A549 (cell line): ENCODE results near the gene CPTP. TPM values are rescaled to one million over a fixed set of nuclear protein-coding genes. Genes with fewer than 3 reads are reported as not detected.
A peak's percentile ranks its signal among the peaks of the same experiment; 100 is the strongest.

Source experiments
- ATAC-seq, 2 experiments: fragments of 200-7000 bp in 1 of 2; fragments of >200 bp in 1 of 2; cut with Nextera tagmentation in 1 of 2; cut with Tn5 transposase in 1 of 2; 3 replicates each; pipeline versions ENCODE4 v1.8.0 to v1.9.1; 2018 to 2020; ENCODE audit warnings: mild to moderate bottlenecking in 1 of 2, moderate library complexity in 1 of 2
- CTCF ChIA-PET: fragments of 300-600 bp; sonication (Branson Sonifier 250); formaldehyde crosslinking; extraction: SDS; loops from one replicate; lab custom pipeline; 2021; ENCODE audit warnings: antibody characterized with exemption, inconsistent platforms; lab: Yijun Ruan, JAX
- POLR2A ChIA-PET: fragments of 350-600 bp; formaldehyde crosslinking; extraction: SDS; loops from one replicate; lab custom pipeline; 2021; ENCODE audit warnings: antibody characterized with exemption, inconsistent platforms; lab: Yijun Ruan, JAX
- DNase-seq, 2 experiments: peaks; one replicate each; pipeline versions ENCODE4 v3.0.0 to v3.0.0-alpha.2; 2011 to 2016; ENCODE audit warnings: low read depth in 1 of 2, low spot score in 1 of 2
- FAIRE-seq: peaks from 2 replicates; lab custom pipeline; 2011; peaks lifted over from hg19 to GRCh38; lab: Jason Lieb, UNC
- H3K27ac ChIP-seq, 2 experiments: fragments of >200 bp; sonication (Bioruptor Twin); formaldehyde crosslinking; 3 replicates each; pipeline ENCODE4 v1.5.1; 2016 to 2017
- H3K4me1 ChIP-seq: fragments of >200 bp; sonication (Bioruptor Twin); formaldehyde crosslinking; 3 replicates; pipeline ENCODE4 v1.6.1; 2016
- H3K4me2 ChIP-seq: fragments of >200 bp; sonication (Bioruptor Twin); formaldehyde crosslinking; 3 replicates; pipeline ENCODE4 v1.6.1; 2016
- H3K4me3 ChIP-seq: fragments of >200 bp; sonication (Bioruptor Twin); formaldehyde crosslinking; 3 replicates; pipeline ENCODE4 v1.5.1; 2016
- H3K9me3 ChIP-seq: fragments of >200 bp; sonication (Bioruptor Twin); formaldehyde crosslinking; 3 replicates; pipeline ENCODE4 v1.6.1; 2016
- CBX8 ChIP-seq: fragments of 200-600 bp; sonication (generic); IDR thresholded peaks from 2 replicates; pipeline ENCODE4 v1.6.1; 2016
- CHD2 ChIP-seq: fragments of 150-350 bp; IDR thresholded peaks from 2 replicates; pipeline ENCODE4 v1.6.1; 2014; ENCODE audit warnings: low read length; ENCODE audit not compliant: partially characterized antibody
- CHD4 ChIP-seq: fragments of 200-600 bp; sonication (generic); IDR thresholded peaks from 2 replicates; pipeline ENCODE4 v1.6.1; 2016; ENCODE audit warnings: antibody characterized with exemption, mild to moderate bottlenecking, borderline replicate concordance
- EHMT2 ChIP-seq: fragments of 200-600 bp; sonication (generic); IDR thresholded peaks from 2 replicates; pipeline ENCODE4 v1.6.1; 2016; ENCODE audit warnings: antibody characterized with exemption, low read depth, mild to moderate bottlenecking, moderate library complexity
- FOSB ChIP-seq: fragments of 250-450 bp; sonication (Bioruptor Pico); IDR thresholded peaks from 2 replicates; pipeline ENCODE4 v1.5.0; 2020; ENCODE audit warnings: mild to moderate bottlenecking, moderate library complexity
- FOSL2 ChIP-seq, 2 experiments: fragments of 450-650 bp in 1 of 2; fragments of >200 bp in 1 of 2; sonication (Bioruptor Twin) in 1 of 2; formaldehyde crosslinking; IDR thresholded peaks; 2 replicates each; pipeline versions ENCODE4 v1.5.0 to v1.6.1; 2016 to 2020; ENCODE audit warnings: mild to moderate bottlenecking in 1 of 2, moderate library complexity in 1 of 2
- HOXB13 ChIP-seq: fragments of 250-450 bp; sonication (Bioruptor Pico); IDR thresholded peaks from 2 replicates; pipeline ENCODE4 v1.5.0; 2020; ENCODE audit warnings: low read depth, mild to moderate bottlenecking, moderate library complexity
- JUN ChIP-seq, 2 experiments: fragments of >200 bp; sonication (Bioruptor Twin); formaldehyde crosslinking; IDR thresholded peaks; 2 replicates in 1 of 2; 3 replicates in 1 of 2; pipeline ENCODE4 v1.6.1; 2016 to 2017
- JUNB ChIP-seq: fragments of >200 bp; sonication (Bioruptor Twin); formaldehyde crosslinking; IDR thresholded peaks from 2 replicates; pipeline ENCODE4 v1.6.1; 2016
- KDM5A ChIP-seq: fragments of 200-600 bp; sonication (generic); IDR thresholded peaks from 2 replicates; pipeline ENCODE4 v1.6.1; 2016; ENCODE audit warnings: antibody characterized with exemption, mild to moderate bottlenecking
- MAFK ChIP-seq: fragments of 450-650 bp; IDR thresholded peaks from 2 replicates; pipeline ENCODE4 v1.6.1; 2014; ENCODE audit not compliant: partially characterized antibody
- MAZ ChIP-seq: fragments of 150-350 bp; IDR thresholded peaks from 2 replicates; pipeline ENCODE4 v1.6.1; 2014; ENCODE audit warnings: antibody characterized with exemption, low read depth, low read length, borderline replicate concordance
- NFE2L2 ChIP-seq: fragments of 150-350 bp; conservative IDR thresholded peaks from 2 replicates; pipeline ENCODE4 v1.6.1; 2014; ENCODE audit warnings: low read length
- NPAS2 ChIP-seq: fragments of 250-450 bp; sonication (Bioruptor Pico); IDR thresholded peaks from 2 replicates; pipeline ENCODE4 v1.8.0; 2022; ENCODE audit warnings: mild to moderate bottlenecking, moderate library complexity, borderline replicate concordance
- PHF8 ChIP-seq: fragments of 200-600 bp; sonication (generic); IDR thresholded peaks from 2 replicates; pipeline ENCODE4 v1.6.1; 2016; ENCODE audit warnings: low read depth, mild to moderate bottlenecking, antibody characterized with exemption, moderate library complexity, borderline replicate concordance
- POLR2AphosphoS2 ChIP-seq: conservative IDR thresholded peaks from 2 replicates; pipeline ENCODE4 v1.6.1; 2012; ENCODE audit warnings: low read length, improper control_type of control experiment, inconsistent platforms
- RCOR1 ChIP-seq: fragments of 150-350 bp; IDR thresholded peaks from 2 replicates; pipeline ENCODE4 v1.6.1; 2014; ENCODE audit warnings: antibody characterized with exemption, low read length, low read depth
- RFX5 ChIP-seq: fragments of 450-650 bp; IDR thresholded peaks from 2 replicates; pipeline ENCODE4 v1.7.1; 2014; ENCODE audit warnings: antibody characterized with exemption, mild to moderate bottlenecking, moderate library complexity
- RNF2 ChIP-seq: fragments of 200-600 bp; sonication (generic); IDR thresholded peaks from 2 replicates; pipeline ENCODE4 v1.6.1; 2016; ENCODE audit warnings: low read depth, mild to moderate bottlenecking, antibody characterized with exemption, moderate library complexity, borderline replicate concordance
- TFCP2L1 ChIP-seq: fragments of 250-450 bp; sonication (Bioruptor Pico); IDR thresholded peaks from 2 replicates; pipeline ENCODE4 v1.5.0; 2021; ENCODE audit warnings: mild to moderate bottlenecking
- ZFP36 ChIP-seq: fragments of 450-650 bp; IDR thresholded peaks from 2 replicates; pipeline ENCODE4 v1.6.1; 2014; ENCODE audit warnings: borderline replicate concordance; ENCODE audit not compliant: partially characterized antibody
- WGBS: methylation state at CpG from one replicate; pipeline ENCODE4 v1.1.6; 2017; ENCODE audit errors: missing lambda C conversion rate; 5-methylcytosine and 5-hydroxymethylcytosine counted together
- polyA plus RNA-seq, 4 experiments: library from polyadenylated mRNA; depleted of rRNA in 3 of 4; stranded (reverse); fragments of >200 nt; fragmentation: RNase III in 1 of 4; extraction: RNeasy Plus Mini Kit Qiagen cat#74134 plus additional on column Dnase treatment in 1 of 4; gene quantifications; 2 replicates in 3 of 4; 3 replicates in 1 of 4; pipeline ENCODE4 v1.2.3, GENCODE V29; 2011 to 2017
- TF ChIP-seq, protein P1 (sequence below): fragments of 200-600 bp; sonication (generic); IDR thresholded peaks from 2 replicates; pipeline ENCODE4 v1.6.1; 2016; ENCODE audit warnings: antibody characterized with exemption, mild to moderate bottlenecking, moderate library complexity
- TF ChIP-seq, protein P2 (sequence below): fragments of 150-350 bp; IDR thresholded peaks from 2 replicates; pipeline ENCODE4 v1.6.1; 2014; ENCODE audit warnings: low read depth, mild to moderate bottlenecking, low read length

The CPTP gene
- polyA plus RNA-seq, 2 of the 4 experiments (the other 2 are of a cell fraction) = 4.3 to 11.9 TPM

DNA sequence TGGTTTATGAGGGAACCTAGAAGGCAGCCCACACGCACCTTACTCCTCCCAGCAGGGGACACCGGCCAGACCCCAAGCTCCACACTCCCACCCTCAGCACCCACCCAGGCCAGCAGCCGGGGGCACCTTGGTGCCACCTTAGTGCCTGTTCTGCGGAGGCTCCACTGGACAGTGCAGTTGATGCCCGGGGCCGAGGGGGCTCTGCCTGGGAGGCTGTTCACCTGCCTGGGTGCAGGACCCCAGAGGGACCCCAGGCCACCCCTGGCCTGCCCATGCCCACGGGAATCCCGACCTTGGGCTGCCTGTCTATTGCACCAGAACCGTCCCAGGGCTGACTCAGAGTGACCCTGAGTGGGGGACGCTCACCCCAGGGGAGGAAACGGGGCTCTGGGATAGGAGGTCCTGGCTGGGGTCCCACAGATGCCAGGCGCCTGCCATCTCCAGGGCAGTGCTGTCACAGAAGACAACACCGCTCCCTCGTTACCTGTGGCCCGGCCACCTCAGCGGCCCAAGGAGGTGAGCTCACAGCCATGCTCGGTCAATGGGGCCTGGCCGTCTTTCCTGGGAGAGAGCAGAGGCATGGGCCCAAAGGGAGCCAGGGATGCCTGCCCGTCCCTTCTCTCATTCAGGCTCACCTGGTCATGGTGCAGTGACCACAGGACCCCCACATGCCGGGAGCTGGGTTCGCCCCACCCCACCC, 43.7 kb upstream of the CPTP start:
- H3K4me3 ChIP-seq = no peak overlapping the region
- H3K9me3 ChIP-seq = no peaks in the 10 kb centered on the region
- 77% methylated on average over 5 of the region's 21 CpGs for WGBS
- peaks cover 8% of the 10 kb centered on the region; the same call in 2 of the 3 replicates for H3K4me1 ChIP-seq
- ChIA-PET POLR2A (no interaction called here), CTCF (interaction anchor here (1.3 kb wide), 1 partner anchor 10 kb away, joined by 4 read pairs; no protein-coding TSS in a partner anchor)
- no peak for ATAC-seq
- TF ChIP-seq MAZ = no peak
- no peak for TF ChIP-seq NPAS2 (CRISPR knock-in tag)
- TF ChIP-seq EHMT2 = no peak
- TF ChIP-seq RNF2 = no peak
- no peak for TF ChIP-seq CHD2
- TF ChIP-seq TFCP2L1 (CRISPR knock-in tag) = no peak
- no peak for TF ChIP-seq PHF8
- no peak for TF ChIP-seq JUNB
- no peak for TF ChIP-seq JUN (IDR thresholded peaks at IDR 0.05)
- no peak for TF ChIP-seq NFE2L2
- TF ChIP-seq, protein P1, sequence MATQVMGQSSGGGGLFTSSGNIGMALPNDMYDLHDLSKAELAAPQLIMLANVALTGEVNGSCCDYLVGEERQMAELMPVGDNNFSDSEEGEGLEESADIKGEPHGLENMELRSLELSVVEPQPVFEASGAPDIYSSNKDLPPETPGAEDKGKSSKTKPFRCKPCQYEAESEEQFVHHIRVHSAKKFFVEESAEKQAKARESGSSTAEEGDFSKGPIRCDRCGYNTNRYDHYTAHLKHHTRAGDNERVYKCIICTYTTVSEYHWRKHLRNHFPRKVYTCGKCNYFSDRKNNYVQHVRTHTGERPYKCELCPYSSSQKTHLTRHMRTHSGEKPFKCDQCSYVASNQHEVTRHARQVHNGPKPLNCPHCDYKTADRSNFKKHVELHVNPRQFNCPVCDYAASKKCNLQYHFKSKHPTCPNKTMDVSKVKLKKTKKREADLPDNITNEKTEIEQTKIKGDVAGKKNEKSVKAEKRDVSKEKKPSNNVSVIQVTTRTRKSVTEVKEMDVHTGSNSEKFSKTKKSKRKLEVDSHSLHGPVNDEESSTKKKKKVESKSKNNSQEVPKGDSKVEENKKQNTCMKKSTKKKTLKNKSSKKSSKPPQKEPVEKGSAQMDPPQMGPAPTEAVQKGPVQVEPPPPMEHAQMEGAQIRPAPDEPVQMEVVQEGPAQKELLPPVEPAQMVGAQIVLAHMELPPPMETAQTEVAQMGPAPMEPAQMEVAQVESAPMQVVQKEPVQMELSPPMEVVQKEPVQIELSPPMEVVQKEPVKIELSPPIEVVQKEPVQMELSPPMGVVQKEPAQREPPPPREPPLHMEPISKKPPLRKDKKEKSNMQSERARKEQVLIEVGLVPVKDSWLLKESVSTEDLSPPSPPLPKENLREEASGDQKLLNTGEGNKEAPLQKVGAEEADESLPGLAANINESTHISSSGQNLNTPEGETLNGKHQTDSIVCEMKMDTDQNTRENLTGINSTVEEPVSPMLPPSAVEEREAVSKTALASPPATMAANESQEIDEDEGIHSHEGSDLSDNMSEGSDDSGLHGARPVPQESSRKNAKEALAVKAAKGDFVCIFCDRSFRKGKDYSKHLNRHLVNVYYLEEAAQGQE = no peak
- no peak for TF ChIP-seq POLR2AphosphoS2
- TF ChIP-seq HOXB13 (CRISPR knock-in tag) = no peak
- no peak for TF ChIP-seq CBX8
- no peak for TF ChIP-seq RFX5
- TF ChIP-seq FOSB (CRISPR knock-in tag) = no peak
- TF ChIP-seq KDM5A = no peak
- no peak for FAIRE-seq
- no peak overlapping the region for H3K4me2 ChIP-seq
- no peak overlapping the region for H3K27ac ChIP-seq
- DNase-seq = no peak

DNA sequence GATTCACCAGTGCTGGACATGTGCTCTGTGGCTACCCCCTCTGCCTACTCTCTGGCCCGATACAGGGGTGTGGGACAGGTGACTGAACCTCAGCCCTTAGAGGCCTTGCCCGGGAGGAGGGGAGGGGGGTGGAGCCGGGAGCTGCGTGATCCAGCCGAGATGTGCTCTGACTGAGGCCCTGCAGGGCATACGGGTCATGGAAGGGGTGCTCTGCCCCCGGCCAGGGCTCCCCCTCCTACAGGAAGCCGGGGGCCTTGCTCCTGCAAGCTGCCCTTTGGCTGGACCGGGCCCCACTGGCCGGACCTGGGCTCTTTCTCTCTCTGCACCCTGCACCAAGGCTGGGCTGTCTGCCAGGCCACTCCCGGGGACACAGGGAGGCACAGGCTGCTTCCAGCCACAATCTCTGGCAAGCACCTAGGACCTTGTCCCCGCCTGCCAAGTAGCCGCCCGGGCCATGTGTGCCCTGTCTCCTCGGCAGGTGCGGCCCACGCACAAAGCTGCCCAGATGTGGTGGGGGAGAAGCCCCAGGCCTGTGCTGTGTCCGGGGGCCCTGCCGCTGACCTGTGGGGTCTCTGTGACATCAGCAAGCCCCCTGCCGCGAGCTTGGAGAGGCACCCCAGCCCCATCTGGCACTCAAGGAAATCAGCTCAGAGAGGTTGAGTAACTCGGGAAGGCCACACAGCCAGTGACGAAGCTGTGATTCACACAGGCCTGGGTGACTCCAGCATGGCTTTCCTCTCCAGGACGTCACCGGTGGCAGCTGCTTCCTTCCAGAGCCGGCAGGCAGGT, 42.9 kb upstream of the CPTP start:
- ChIA-PET POLR2A (interaction anchor here (1.0 to 1.2 kb wide), 2 partner anchors 8 to 11 kb away, joined by 3 to 5 read pairs; partner anchors contain the start of gene UBE2J2), CTCF (interaction anchor here (1.3 to 3.3 kb wide), 2 partner anchors 9 to 159 kb away, joined by 4 to 15 read pairs; no protein-coding TSS in a partner anchor)
- ATAC-seq (peak; percentile 40 to 61), FAIRE-seq (no peak), DNase-seq (peak in 1 of 2 experiments; percentile 59)
- 37% methylated on average over 7 of the region's 26 CpGs for WGBS
- H3K4me3 ChIP-seq = no peak overlapping the region
- peak overlapping the region in 1 of 2 experiments; percentile 10; a peak in 1 of 6 replicates for H3K27ac ChIP-seq
- TF ChIP-seq ZFP36 (peak; percentile 89), CHD4 (no peak), FOSL2 (IDR thresholded peaks at IDR 0.05) (no peak), FOSL2 (CRISPR knock-in tag; IDR thresholded peaks at IDR 0.05) (peak; percentile 63), MAFK (no peak), RCOR1 (no peak)
- TF ChIP-seq, protein P2, sequence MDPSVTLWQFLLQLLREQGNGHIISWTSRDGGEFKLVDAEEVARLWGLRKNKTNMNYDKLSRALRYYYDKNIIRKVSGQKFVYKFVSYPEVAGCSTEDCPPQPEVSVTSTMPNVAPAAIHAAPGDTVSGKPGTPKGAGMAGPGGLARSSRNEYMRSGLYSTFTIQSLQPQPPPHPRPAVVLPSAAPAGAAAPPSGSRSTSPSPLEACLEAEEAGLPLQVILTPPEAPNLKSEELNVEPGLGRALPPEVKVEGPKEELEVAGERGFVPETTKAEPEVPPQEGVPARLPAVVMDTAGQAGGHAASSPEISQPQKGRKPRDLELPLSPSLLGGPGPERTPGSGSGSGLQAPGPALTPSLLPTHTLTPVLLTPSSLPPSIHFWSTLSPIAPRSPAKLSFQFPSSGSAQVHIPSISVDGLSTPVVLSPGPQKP = no peak
- H3K9me3 ChIP-seq = no peaks in the 10 kb centered on the region
- peaks cover 8% of the 10 kb centered on the region; the same call in 2 of the 3 replicates for H3K4me1 ChIP-seq
- no peak overlapping the region for H3K4me2 ChIP-seq
